Measurements from ENCODE around the gene GRK4. TPM values are rescaled to one million over a fixed set of nuclear protein-coding genes. Genes with fewer than 3 reads are reported as not detected.

GRK4 gene
- total and polyA plus RNA-seq, 2 of the 8 experiments (the other 6 are each of a cell fraction or from before 2014, with no cell fraction given), result 0.77 to 1.8 TPM

DNA sequence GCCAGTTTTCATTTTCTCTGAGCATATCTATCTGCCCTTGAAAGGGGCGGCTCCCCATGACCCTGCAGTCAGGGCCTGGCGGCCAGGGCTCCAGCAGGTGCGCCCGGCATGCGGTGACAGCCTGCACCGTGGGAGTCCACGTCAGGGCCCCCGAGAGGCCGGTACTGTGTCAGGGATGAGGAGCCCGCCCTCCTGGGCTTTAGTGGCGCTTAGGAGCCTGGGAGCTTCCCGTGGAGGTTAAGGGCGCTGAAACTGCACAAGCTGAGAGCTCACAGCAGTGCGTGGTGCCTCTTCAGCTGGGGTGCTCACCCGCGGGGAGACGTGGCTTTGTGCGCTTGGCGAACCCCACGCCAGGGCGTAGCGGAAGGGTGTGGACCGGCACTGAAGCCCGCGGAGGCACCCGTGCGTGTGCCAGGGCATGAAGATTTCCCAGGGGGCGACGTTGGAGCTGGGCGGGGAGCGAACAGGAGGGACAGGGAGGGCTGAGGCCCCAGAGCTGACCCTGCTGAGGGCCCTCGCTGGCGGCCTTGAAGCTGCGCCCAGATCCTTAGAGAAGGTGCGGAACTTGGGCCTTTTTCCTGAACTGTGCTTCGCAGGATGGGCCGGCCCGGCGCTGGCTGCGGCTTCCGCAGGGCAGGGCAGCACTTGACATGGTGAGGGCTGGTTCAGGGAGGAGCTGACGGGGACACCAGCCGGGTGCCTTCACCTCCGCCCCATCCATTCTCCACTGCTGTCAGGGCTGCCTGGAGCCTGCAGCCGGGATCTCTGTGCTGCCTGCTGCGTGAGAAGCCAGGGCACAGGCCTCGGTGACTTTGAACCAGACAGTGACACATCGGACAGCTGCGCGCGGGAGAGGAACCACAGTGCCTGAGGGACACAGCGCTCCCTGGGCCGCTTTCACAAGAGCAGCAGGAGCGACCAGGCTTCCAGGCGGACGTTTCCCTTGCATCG, 78.1 kb downstream of the GRK4 start:
- POLR2A ChIA-PET (ENCODE audit: partially characterized antibody), result interaction anchor here (1.6 to 2.3 kb wide), 2 partner anchors 78 to 573 kb away, joined by 3 to 7 read pairs; partner anchors contain the start of genes GRK4 and NOP14

More for the DNA sequence above, 78.1 kb downstream of the GRK4 start:
- H2BK15ac ChIP-seq (ENCODE audit: low read length), result no peak overlapping the region
- no peak overlapping the region for H3K9ac ChIP-seq (replicated peaks in 1 of 4; ENCODE audit: extremely low read depth in 1 of 4, low read depth in 3 of 4, low read length in 3 of 4)
- peak overlapping the region; percentile 77; the same call in 1 of the 2 replicates for H2AFZ ChIP-seq (ENCODE audit: low read length)
- H3K4ac ChIP-seq (replicated peaks; ENCODE audit: insufficient read length, low read depth, low read length), result no peak overlapping the region
- no peaks in the 10 kb centered on the region for H3K23me2 ChIP-seq (ENCODE audit: low read depth, low read length)
- no peak overlapping the region for H3K27ac ChIP-seq (ENCODE audit: low read depth, low read length)
- H3K18ac ChIP-seq (ENCODE audit: extremely low read depth, low read length), result no peak overlapping the region
- peaks cover 0 to 7% (median 2%) of the 10 kb centered on the region in 4 experiments; a peak in 2 of 7 replicates for H3K27me3 ChIP-seq (replicated peaks in 1 of 4; ENCODE audit: control insufficient read depth in 3 of 4, extremely low read depth in 1 of 4, insufficient read depth in 3 of 4, low read length in 3 of 4)
- H4K5ac ChIP-seq (ENCODE audit: insufficient read length, low read depth, low read length), result no peak overlapping the region
- peak overlapping the region; percentile 78 for H4K8ac ChIP-seq (ENCODE audit: extremely low read depth, insufficient read depth, low read length)
- H3K14ac ChIP-seq (ENCODE audit: insufficient read length), result no peak overlapping the region
- H3K56ac ChIP-seq (replicated peaks; ENCODE audit: insufficient read length, low read depth, low read length), result no peak overlapping the region
- H3K4me1 ChIP-seq (replicated peaks in 1 of 4; ENCODE audit: control insufficient read depth in 3 of 4, insufficient read depth in 4 of 4, low read length in 3 of 4), result peaks cover 0 to 5% (median 0%) of the 10 kb centered on the region in 4 experiments; a peak in 4 of 7 replicates
- H2AK5ac ChIP-seq (ENCODE audit: low read depth, low read length), result no peak overlapping the region
- H2BK120ac ChIP-seq (replicated peaks; ENCODE audit: low read depth, low read length), result no peak overlapping the region
- H3K23ac ChIP-seq (ENCODE audit: insufficient read length), result no peak overlapping the region
- no peaks in the 10 kb centered on the region for H3K9me3 ChIP-seq (ENCODE audit: insufficient read depth in 2 of 2, low read depth in 1 of 2, low read length in 1 of 2)
- H4K20me1 ChIP-seq (replicated peaks in 1 of 2; ENCODE audit: control insufficient read depth in 1 of 2, insufficient read depth in 2 of 2, low read length in 2 of 2), result no peaks in the 10 kb centered on the region
- H3K79me2 ChIP-seq (ENCODE audit: control insufficient read depth in 1 of 2, insufficient read depth in 2 of 2, low read length in 2 of 2), result no peaks in the 10 kb centered on the region
- H2BK5ac ChIP-seq (ENCODE audit: low read depth, low read length), result no peak overlapping the region
- 75% methylated on average over 53 of the region's 57 CpGs; no CpG with 5 or more reads in 1 of the 2 experiments for WGBS, 2 experiments (ENCODE audit: extremely low coverage in 1 of 2, insufficient coverage in 1 of 2, insufficient read length in 1 of 2, insufficient replicate concordance in 2 of 2, low coverage in 1 of 2, low lambda C conversion rate in 2 of 2, missing lambda C conversion rate in 1 of 2)
- H3K4me3 ChIP-seq (ENCODE audit: extremely low read depth in 1 of 4, insufficient read depth in 2 of 4, low read depth in 3 of 4, low read length in 4 of 4), result 0 out of 8 replicates have a peak overlapping the region, but pooled peaks of 1 of the 4 experiments have one; percentile 2
- CTCF ChIA-PET (ENCODE audit: partially characterized antibody), result interaction anchor here (1.2 to 12.5 kb wide), 5 partner anchors 8 to 31 kb away, joined by 4 to 89 read pairs (median 7); no protein-coding TSS in a partner anchor
- H2BK12ac ChIP-seq (ENCODE audit: low read depth, low read length), result no peak overlapping the region
- H3K4me2 ChIP-seq (ENCODE audit: insufficient read depth in 1 of 2, low read depth in 2 of 2, low read length in 2 of 2), result peak overlapping the region in 1 of 2 experiments; percentile 41; a peak in 2 of 4 replicates
- TF ChIP-seq HDAC6 (IDR thresholded peaks at IDR 0.05; ENCODE audit: low read depth, low read length) (no peak), JUND (IDR thresholded peaks at IDR 0.05; ENCODE audit: low read length) (no peak), TBP (IDR thresholded peaks at IDR 0.05; ENCODE audit: low read depth, low read length) (no peak), BCL11A (IDR thresholded peaks at IDR 0.05; ENCODE audit: low read depth in 2 of 2, low read length in 2 of 2) (no peak), RBBP5 (IDR thresholded peaks at IDR 0.05; ENCODE audit: borderline replicate concordance, low read depth, low read length) (no peak)
- TF ChIP-seq, protein P1, sequence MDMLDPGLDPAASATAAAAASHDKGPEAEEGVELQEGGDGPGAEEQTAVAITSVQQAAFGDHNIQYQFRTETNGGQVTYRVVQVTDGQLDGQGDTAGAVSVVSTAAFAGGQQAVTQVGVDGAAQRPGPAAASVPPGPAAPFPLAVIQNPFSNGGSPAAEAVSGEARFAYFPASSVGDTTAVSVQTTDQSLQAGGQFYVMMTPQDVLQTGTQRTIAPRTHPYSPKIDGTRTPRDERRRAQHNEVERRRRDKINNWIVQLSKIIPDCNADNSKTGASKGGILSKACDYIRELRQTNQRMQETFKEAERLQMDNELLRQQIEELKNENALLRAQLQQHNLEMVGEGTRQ (IDR thresholded peaks at IDR 0.05; ENCODE audit: low read length), result no peak
- TF ChIP-seq, protein P2, sequence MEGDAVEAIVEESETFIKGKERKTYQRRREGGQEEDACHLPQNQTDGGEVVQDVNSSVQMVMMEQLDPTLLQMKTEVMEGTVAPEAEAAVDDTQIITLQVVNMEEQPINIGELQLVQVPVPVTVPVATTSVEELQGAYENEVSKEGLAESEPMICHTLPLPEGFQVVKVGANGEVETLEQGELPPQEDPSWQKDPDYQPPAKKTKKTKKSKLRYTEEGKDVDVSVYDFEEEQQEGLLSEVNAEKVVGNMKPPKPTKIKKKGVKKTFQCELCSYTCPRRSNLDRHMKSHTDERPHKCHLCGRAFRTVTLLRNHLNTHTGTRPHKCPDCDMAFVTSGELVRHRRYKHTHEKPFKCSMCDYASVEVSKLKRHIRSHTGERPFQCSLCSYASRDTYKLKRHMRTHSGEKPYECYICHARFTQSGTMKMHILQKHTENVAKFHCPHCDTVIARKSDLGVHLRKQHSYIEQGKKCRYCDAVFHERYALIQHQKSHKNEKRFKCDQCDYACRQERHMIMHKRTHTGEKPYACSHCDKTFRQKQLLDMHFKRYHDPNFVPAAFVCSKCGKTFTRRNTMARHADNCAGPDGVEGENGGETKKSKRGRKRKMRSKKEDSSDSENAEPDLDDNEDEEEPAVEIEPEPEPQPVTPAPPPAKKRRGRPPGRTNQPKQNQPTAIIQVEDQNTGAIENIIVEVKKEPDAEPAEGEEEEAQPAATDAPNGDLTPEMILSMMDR (IDR thresholded peaks at IDR 0.05; ENCODE audit: control extremely low read depth in 1 of 3, insufficient read depth in 1 of 3, low read depth in 1 of 3, low read length in 3 of 3), result peak in 2 of 3 experiments; percentile 5 to 8; a peak in 1 of 4 replicates
- no peaks in the 10 kb centered on the region for H3K36me3 ChIP-seq (ENCODE audit: control insufficient read depth in 2 of 4, insufficient read depth in 4 of 4, low read length in 3 of 4)
- no peak for FAIRE-seq
- no peaks in the 10 kb centered on the region for H3K79me1 ChIP-seq (ENCODE audit: low read depth, low read length)
- DNase-seq (ENCODE audit: low read depth in 1 of 2, low spot score in 2 of 2), result peak in 1 of 2 experiments; percentile 64
- no peak overlapping the region for H4K91ac ChIP-seq (replicated peaks; ENCODE audit: insufficient read length, low read length)
- no peak overlapping the region for H2BK20ac ChIP-seq (ENCODE audit: low read length)
